AG04450 (cell line): Measurements from ENCODE around the gene ITPK1. TPM values are rescaled to one million over a fixed set of nuclear protein-coding genes. Genes with fewer than 3 reads are reported as not detected.

ENCODE experiments used
- CTCF ChIA-PET: fragments of 300-600, 350-600 bp; formaldehyde crosslinking; extraction: SDS; loops from one replicate; lab custom pipeline; 2022; ENCODE audit warnings: antibody characterized with exemption, inconsistent platforms; lab: Charles Lee
- POLR2A ChIA-PET: fragments of 350-600 bp; formaldehyde crosslinking; extraction: SDS; loops from one replicate; lab custom pipeline; 2021; ENCODE audit warnings: antibody characterized with exemption, inconsistent platforms; lab: Yijun Ruan, JAX
- DNase-seq: peaks from one replicate; pipeline ENCODE4 v3.0.0-alpha.2; 2011; ENCODE audit warnings: low read depth, low spot score
- H3K27ac ChIP-seq: one replicate; pipeline ENCODE4 v1.5.1; 2012; ENCODE audit warnings: low read depth, low read length, control low read depth
- H3K27me3 ChIP-seq: one replicate; pipeline ENCODE4 v1.6.0; 2012; ENCODE audit warnings: low read length; ENCODE audit not compliant: control insufficient read depth, insufficient read depth
- H3K4me3 ChIP-seq: 2 replicates; pipeline ENCODE4 v1.5.1; 2011; ENCODE audit warnings: mild to moderate bottlenecking, low read depth, low read length, control low read depth
- H3K9me3 ChIP-seq: 2 replicates; pipeline ENCODE4 v1.5.1; 2012; ENCODE audit warnings: low read length; ENCODE audit not compliant: control insufficient read depth, insufficient read depth
- polyA plus RNA-seq: library from polyadenylated mRNA; depleted of rRNA; stranded (reverse); fragments of >200 nt; gene quantifications from 2 replicates; pipeline ENCODE4 v1.2.3, GENCODE V29; 2011
- TF ChIP-seq, protein P1 (sequence below): IDR thresholded peaks from 2 replicates; pipeline ENCODE4 v1.5.1; 2011; ENCODE audit warnings: low read depth, low read length, control low read depth, inconsistent platforms

Gene ITPK1
- polyA plus RNA-seq, 1 experiment = 13.6 TPM

DNA sequence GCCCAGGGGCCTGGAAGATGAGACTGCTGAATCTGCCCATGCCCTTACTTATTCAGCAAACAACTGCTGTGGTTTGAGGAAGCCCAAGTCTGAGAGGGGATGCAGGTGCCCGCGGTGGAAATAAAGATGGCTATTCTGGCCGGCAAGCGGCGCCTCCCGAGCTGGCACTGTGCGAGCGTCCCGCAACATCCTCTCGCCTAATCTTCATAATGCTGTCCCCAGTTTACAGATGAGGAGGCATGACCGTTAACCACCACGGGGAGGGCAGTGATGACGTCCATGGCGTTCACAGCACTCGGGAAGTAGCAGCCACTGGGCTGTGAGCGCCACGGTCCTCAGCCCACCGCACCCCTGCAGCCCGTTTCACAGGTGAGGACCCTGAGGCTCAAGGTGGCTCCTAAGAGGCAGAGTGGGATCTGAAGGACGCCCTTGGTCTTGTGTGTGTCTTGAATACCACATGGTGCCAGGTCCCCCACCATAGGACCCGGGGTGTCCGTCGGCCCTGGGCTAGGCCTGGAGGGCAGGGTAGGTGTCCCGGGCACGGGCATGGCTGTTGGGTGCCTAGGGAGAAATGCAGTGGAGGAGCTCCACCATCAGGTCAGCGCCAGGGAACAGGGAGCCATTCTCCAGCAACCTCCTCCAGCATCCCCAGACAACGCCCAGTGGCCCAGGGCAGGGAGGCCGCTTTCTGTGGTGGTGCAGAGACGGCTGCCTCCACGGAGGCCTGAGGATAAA, 172.6 kb downstream of the ITPK1 start:
- CTCF ChIA-PET = interaction anchor here (0.8 to 1.9 kb wide), 2 partner anchors 170 to 217 kb away, joined by 5 to 11 read pairs; no protein-coding TSS in a partner anchor
- TF ChIP-seq, protein P1, sequence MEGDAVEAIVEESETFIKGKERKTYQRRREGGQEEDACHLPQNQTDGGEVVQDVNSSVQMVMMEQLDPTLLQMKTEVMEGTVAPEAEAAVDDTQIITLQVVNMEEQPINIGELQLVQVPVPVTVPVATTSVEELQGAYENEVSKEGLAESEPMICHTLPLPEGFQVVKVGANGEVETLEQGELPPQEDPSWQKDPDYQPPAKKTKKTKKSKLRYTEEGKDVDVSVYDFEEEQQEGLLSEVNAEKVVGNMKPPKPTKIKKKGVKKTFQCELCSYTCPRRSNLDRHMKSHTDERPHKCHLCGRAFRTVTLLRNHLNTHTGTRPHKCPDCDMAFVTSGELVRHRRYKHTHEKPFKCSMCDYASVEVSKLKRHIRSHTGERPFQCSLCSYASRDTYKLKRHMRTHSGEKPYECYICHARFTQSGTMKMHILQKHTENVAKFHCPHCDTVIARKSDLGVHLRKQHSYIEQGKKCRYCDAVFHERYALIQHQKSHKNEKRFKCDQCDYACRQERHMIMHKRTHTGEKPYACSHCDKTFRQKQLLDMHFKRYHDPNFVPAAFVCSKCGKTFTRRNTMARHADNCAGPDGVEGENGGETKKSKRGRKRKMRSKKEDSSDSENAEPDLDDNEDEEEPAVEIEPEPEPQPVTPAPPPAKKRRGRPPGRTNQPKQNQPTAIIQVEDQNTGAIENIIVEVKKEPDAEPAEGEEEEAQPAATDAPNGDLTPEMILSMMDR = no peak
- POLR2A ChIA-PET = no interaction called here

DNA sequence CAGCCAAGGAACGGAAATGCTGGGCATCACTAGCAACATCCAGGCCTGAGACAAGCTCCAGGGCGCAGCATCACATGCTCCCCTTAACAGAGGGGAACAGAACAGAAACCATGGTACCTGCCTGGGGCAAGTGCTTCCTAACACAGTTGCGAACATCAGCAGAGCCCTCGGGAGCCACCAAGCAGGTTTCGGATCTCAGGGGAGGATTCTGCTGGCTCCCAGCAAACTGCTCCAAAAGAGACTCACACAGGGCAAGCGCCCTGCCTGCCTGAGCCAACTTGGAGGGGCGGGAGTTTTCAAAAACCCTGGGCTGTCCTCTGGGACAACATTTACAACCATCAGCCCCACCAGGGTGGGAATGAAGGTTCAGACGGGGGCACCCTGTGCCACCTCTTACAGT, 173.1 kb downstream of the ITPK1 start:
- Histone ChIP-seq H3K9me3 (no peaks in the 10 kb centered on the region; the same call in 1 of the 2 replicates), H3K4me3 (no peak overlapping the region), H3K27me3 (no peaks in the 10 kb centered on the region), H3K27ac (no peak overlapping the region)
- ChIA-PET CTCF (interaction anchor here (1.9 kb wide), 1 partner anchor 171 kb away, joined by 5 read pairs; no protein-coding TSS in a partner anchor), POLR2A (no interaction called here)
- DNase-seq = no peak
- TF ChIP-seq, protein P1 = no peak

More for the DNA sequence above, 172.6 kb downstream of the ITPK1 start:
- no peaks in the 10 kb centered on the region; the same call in 1 of the 2 replicates for H3K9me3 ChIP-seq
- no peak overlapping the region for H3K4me3 ChIP-seq
- H3K27me3 ChIP-seq = no peaks in the 10 kb centered on the region
- no peak overlapping the region for H3K27ac ChIP-seq
- DNase-seq = no peak

DNA sequence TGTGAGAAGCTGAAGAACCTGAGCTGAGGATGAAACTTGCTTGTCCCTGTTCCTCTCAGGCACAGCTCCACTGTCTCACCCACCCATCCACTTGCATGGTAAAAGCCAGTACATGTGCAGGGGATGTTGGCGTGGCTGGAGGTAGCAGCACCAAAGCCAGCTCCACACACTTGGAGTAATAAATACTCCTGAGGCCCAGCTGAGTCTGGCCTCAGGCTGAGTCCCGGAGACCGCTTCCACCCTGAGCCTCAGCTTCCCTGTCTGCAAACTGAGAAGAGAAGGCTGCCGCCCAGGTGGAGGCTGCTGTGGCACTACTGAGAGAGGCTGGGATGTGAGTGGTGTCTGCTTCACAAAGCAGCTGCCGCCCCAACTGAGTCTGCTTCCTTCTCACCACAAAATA, 173.6 kb downstream of the ITPK1 start:
- DNase-seq = no peak
- no peak overlapping the region for H3K27ac ChIP-seq
- CTCF ChIA-PET = interaction anchor here (0.8 to 1.9 kb wide), 2 partner anchors 171 to 237 kb away, joined by 3 to 5 read pairs; no protein-coding TSS in a partner anchor
- no peak overlapping the region for H3K4me3 ChIP-seq
- POLR2A ChIA-PET = no interaction called here
- TF ChIP-seq, protein P1 = no peak
- H3K9me3 ChIP-seq = no peaks in the 10 kb centered on the region; the same call in 1 of the 2 replicates
- no peaks in the 10 kb centered on the region for H3K27me3 ChIP-seq

DNA sequence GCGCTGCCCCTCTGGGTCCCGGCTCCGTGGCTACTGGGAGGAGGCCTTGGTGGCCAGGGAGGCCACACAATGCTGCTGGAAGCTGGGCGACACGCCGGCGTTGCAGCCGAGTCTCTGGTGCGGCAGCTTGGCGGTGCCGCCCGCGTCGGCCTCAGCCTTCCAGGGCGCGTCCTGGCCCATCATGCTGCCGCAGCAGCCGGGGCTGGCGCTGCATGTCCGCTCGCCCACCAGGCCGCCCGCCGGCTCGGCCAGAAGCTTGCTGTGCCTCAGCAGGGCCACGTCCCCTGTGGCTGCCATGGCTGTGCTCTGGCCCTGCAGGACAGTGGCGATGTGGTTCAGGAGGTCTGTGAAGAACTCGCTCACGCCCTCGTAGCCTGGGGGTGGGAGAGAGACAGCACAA, 174.2 kb downstream of the ITPK1 start:
- H3K4me3 ChIP-seq = no peak overlapping the region
- ChIA-PET POLR2A (no interaction called here), CTCF (interaction anchor here (0.8 to 1.9 kb wide), 2 partner anchors 172 to 237 kb away, joined by 3 to 5 read pairs; no protein-coding TSS in a partner anchor)
- no peak overlapping the region for H3K27ac ChIP-seq
- H3K9me3 ChIP-seq = no peaks in the 10 kb centered on the region; the same call in 1 of the 2 replicates
- no peak for DNase-seq
- H3K27me3 ChIP-seq = no peaks in the 10 kb centered on the region
- TF ChIP-seq, protein P1 = no peak

DNA sequence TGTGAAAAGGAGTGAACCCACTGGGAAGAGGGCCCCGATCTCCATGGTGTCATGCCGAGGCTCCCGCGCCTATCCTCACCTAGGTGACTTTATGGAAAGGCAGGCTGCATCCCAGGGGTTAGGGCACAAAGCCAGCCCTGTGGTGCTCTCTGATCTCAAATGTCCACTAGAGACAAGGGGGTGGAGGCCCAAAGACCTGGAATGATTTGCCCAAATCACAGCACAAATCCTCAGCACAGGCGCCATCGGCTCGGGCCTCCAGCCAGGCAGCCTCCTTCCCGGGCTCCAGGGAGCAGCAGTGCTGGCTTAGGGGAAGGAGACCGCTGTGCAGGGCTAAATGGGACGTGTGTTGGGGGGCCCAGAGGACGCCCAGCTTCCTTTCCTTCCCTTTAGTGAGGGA, 175.2 kb downstream of the ITPK1 start:
- ChIA-PET POLR2A (no interaction called here), CTCF (no interaction called here)

More for the DNA sequence above, 175.2 kb downstream of the ITPK1 start:
- DNase-seq = no peak
- Histone ChIP-seq H3K4me3 (no peak overlapping the region), H3K27me3 (no peaks in the 10 kb centered on the region), H3K27ac (no peak overlapping the region), H3K9me3 (no peaks in the 10 kb centered on the region)
- TF ChIP-seq, protein P1 = no peak
